ENCODE data around the gene LANCL2. TPM values are rescaled to one million over a fixed set of nuclear protein-coding genes. Genes with fewer than 3 reads are reported as not detected.
A peak's percentile ranks its signal among the peaks of the same experiment; 100 is the strongest.

Gene LANCL2
- total RNA-seq, 1 donor from 2014 or later = 5.7 TPM

DNA sequence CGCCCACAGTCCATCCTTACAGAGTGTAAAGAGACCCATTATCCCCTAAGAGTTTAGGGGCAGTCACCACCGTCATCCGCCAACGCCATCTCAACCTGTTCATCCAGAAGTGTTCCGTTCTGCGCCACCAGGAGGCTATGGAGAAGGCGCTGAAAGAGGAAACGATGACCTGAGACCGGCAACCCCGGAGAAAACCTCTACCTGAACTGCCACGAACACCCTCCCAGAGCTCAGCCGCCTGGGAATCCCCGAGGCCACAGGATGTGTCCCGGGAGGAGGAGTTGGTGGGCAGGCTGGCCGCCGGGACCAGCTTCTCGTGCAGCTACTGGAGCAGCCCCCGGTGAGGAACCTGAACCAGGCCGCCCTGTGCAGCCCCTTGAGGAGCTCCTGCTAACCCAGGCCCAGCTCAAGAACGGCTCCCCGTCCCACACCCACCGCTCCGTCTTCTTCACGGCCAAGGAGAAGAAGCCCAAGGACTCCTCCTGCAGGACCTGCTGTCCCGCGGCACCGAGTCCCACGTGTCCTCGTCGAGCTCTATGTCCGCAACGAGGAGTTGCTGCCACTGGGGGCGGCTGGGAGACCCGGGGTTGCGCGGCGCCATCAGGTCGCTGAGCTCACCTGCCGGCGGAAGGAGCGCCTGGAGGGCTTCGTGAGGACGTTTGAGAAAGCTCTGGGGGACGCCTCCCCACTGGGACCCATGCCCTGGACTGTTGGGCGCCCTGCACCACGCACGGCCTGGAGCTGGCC is 21.1 kb upstream of the LANCL2 start:
- DNase-seq (no peak), ATAC-seq (no peak)

DNA sequence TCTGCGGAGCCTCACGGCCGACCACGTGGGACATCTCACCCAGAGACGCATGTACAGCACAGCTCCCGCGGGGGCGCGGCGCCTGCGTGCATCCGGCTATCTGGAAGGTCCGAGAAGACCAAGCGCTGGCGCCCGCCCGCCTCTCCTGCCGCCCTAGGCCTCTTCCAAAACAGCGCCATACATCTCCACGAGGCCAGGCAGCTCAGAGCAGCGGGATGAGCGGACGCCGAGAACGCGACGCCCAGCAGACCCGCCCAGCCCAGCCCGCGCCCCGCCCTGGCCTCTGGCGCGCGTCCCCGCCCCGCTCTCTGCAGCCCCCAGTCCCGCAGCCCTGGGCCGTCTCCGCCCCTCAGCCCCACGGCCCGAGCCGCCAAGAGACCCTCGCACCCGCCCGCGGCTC is 20.3 kb upstream of the LANCL2 start:
- no peak overlapping the region for H3K27ac ChIP-seq
- ATAC-seq (peak in 1 of 2 donors; percentile 12), DNase-seq (no peak)
- no peaks in the 10 kb centered on the region for H3K4me1 ChIP-seq
- no peak overlapping the region for H3K4me3 ChIP-seq
- H3K27me3 ChIP-seq (ENCODE audit: low read depth) = no peaks in the 10 kb centered on the region
- no peaks in the 10 kb centered on the region for H3K9me3 ChIP-seq
- no peaks in the 10 kb centered on the region for H3K36me3 ChIP-seq
- intact Hi-C loops (cut with DNase I) = no loop called here
- TF ChIP-seq, protein P1, sequence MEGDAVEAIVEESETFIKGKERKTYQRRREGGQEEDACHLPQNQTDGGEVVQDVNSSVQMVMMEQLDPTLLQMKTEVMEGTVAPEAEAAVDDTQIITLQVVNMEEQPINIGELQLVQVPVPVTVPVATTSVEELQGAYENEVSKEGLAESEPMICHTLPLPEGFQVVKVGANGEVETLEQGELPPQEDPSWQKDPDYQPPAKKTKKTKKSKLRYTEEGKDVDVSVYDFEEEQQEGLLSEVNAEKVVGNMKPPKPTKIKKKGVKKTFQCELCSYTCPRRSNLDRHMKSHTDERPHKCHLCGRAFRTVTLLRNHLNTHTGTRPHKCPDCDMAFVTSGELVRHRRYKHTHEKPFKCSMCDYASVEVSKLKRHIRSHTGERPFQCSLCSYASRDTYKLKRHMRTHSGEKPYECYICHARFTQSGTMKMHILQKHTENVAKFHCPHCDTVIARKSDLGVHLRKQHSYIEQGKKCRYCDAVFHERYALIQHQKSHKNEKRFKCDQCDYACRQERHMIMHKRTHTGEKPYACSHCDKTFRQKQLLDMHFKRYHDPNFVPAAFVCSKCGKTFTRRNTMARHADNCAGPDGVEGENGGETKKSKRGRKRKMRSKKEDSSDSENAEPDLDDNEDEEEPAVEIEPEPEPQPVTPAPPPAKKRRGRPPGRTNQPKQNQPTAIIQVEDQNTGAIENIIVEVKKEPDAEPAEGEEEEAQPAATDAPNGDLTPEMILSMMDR (IDR thresholded peaks at IDR 0.05) = no peak

More for the DNA sequence above, 21.1 kb upstream of the LANCL2 start:
- H3K9me3 ChIP-seq = no peaks in the 10 kb centered on the region
- H3K27ac ChIP-seq = no peak overlapping the region
- intact Hi-C loops (cut with DNase I) = no loop called here
- TF ChIP-seq, protein P1 (IDR thresholded peaks at IDR 0.05) = no peak
- no peak overlapping the region for H3K4me3 ChIP-seq
- H3K4me1 ChIP-seq = no peaks in the 10 kb centered on the region
- H3K27me3 ChIP-seq (ENCODE audit: low read depth) = no peaks in the 10 kb centered on the region
- H3K36me3 ChIP-seq = no peaks in the 10 kb centered on the region

DNA sequence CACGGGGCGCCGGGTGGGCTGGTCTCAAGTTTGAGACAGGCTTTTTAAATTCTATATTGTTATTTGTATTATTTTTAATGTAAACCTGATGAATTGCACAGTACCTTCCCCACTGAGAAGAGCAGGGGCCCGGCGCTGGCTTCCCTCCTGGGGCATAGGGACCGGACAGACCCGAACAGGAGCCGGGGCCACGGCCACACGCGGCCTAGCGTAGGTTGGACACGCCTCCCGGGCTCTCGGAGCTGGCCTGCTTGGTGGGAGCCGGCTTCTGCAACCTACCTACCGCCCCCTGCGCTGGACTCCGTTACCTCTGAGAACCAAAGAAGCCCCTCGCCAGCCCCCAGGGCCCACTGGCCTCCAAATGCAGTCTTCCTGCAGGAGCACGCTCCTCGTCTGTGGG is 19.8 kb upstream of the LANCL2 start:
- intact Hi-C loops (cut with DNase I) = no loop called here
- Histone ChIP-seq H3K36me3 (no peaks in the 10 kb centered on the region), H3K4me3 (no peak overlapping the region), H3K4me1 (no peaks in the 10 kb centered on the region), H3K9me3 (no peaks in the 10 kb centered on the region), H3K27ac (no peak overlapping the region), H3K27me3 (ENCODE audit: low read depth) (no peaks in the 10 kb centered on the region)
- TF ChIP-seq, protein P1 (IDR thresholded peaks at IDR 0.05) = no peak
- no peak for DNase-seq
- no peak for ATAC-seq

DNA sequence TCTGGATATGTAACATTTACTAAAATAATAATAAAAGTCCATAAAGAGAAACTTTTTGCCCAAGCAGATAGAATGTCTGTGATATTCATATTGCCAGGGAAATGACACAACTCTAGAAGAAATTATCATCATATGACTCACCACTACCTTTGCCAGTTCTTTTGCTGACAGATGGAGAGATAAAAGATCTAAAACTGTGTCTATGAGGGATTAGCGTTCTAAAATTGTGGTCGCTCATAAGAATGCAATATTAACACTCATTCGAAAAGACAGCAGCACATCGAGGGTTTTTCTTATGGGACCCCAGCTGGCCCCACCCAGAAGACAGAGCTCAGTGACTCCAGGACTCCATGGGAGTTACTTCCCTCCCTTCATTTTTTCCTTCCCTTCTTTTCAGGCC is 16.6 kb upstream of the LANCL2 start:
- no peaks in the 10 kb centered on the region for H3K4me1 ChIP-seq
- H3K27me3 ChIP-seq (ENCODE audit: low read depth) = no peaks in the 10 kb centered on the region
- no peak for ATAC-seq
- H3K9me3 ChIP-seq = no peaks in the 10 kb centered on the region
- no peaks in the 10 kb centered on the region for H3K36me3 ChIP-seq
- no peak overlapping the region for H3K27ac ChIP-seq
- intact Hi-C loops (cut with DNase I) = no loop called here
- DNase-seq = no peak
- H3K4me3 ChIP-seq = no peak overlapping the region
- TF ChIP-seq, protein P1 (IDR thresholded peaks at IDR 0.05) = no peak

DNA sequence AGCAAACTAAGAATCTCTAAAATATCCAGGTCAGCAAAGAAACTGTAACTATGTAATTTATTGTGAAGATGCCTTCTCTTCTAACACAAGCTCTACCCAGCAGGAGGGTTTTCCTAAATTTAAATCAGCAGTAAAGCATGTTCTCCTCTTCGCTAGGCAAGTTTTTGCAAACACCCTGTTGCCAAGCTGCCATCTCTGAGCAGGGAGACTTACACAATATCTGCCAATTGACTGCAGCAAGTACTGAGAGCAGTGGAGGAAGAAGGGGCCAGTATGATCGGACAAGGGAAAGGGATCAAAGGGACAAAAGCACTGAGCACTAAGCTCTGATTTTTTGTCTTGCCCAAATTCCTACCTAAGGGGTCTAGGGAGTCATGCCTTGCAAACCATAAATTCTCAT is 16.0 kb upstream of the LANCL2 start:
- no peaks in the 10 kb centered on the region for H3K9me3 ChIP-seq
- H3K27me3 ChIP-seq (ENCODE audit: low read depth) = no peaks in the 10 kb centered on the region
- TF ChIP-seq, protein P1 (IDR thresholded peaks at IDR 0.05) = no peak
- ATAC-seq (no peak), DNase-seq (no peak)
- H3K36me3 ChIP-seq = no peaks in the 10 kb centered on the region
- intact Hi-C loops (cut with DNase I) = no loop called here
- no peak overlapping the region for H3K27ac ChIP-seq
- H3K4me1 ChIP-seq = no peaks in the 10 kb centered on the region
- H3K4me3 ChIP-seq = no peak overlapping the region

Measured in lower lobe of right lung (tissue), 2 donors.